ENCODE measurements around the gene HSPA6.
"Not testable (repeated sequence)": the region's sequence is repeated elsewhere in the genome, so short reads cannot be mapped to it uniquely, and the experiment has no call there.

HSPA6 gene

GRCh38 chr1:161563522-161563921 lies 39.2 kb downstream of the HSPA6 start:
- not testable (repeated sequence) for DNase-seq

- not testable (repeated sequence) for DNase-seq
Measured at GRCh38 chr1:161566602-161566960, 42.2 kb downstream of the HSPA6 start.

DNA sequence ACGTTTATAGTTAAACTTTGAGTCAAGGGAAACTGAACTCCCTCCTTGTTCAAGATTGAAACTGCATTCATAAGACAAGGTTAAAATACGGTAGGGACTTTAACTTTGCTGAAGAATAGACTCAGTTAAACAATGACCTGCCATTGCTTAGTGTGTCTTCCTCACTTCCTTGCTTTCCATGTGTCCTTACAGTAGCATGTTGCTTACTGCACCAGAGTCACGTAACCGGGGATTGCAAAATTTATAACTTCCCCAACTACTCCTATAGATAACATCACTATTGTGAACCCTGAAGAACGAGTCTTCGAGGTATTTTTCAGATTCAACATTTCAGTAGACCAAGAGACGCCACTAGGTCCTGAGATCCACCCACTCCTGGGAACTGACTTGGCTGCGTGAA lies 47.4 kb downstream of the HSPA6 start:
- DNase-seq: not testable (repeated sequence)

Measured in NCI-H1436 treated with DMSO at 0.1 percent for 48 hours (cell line).